K562 (cell line): ENCODE measurements around the gene ABHD18. TPM values are rescaled to one million over a fixed set of nuclear protein-coding genes. Genes with fewer than 3 reads are reported as not detected.

Experiments
- EGR1 ChIP-seq: fragments of 450-650 bp; conservative IDR thresholded peaks from 2 replicates; pipeline ENCODE4 v1.6.1; 2017; ENCODE audit warnings: mild to moderate bottlenecking
- GABPB1 ChIP-seq: sonication (generic); formaldehyde crosslinking; IDR thresholded peaks from 2 replicates; pipeline ENCODE4 v1.8.0; 2022; ENCODE audit warnings: mild to moderate bottlenecking, missing genetic modification reagents
- KLF16 ChIP-seq: IDR thresholded peaks from 2 replicates; pipeline ENCODE4 v1.6.1; 2016; ENCODE audit warnings: antibody characterized with exemption
- NR2C1 ChIP-seq, 2 experiments: fragments of 450-650 bp; IDR thresholded peaks; 2 replicates each; pipeline ENCODE4 v1.6.1; 2017; ENCODE audit warnings: mild to moderate bottlenecking in 2 of 2, antibody characterized with exemption in 1 of 2, inconsistent platforms in 1 of 2, missing compliant biosample characterization in 1 of 2, missing genetic modification characterization in 1 of 2
- TARDBP ChIP-seq: fragments of 450-650 bp; IDR thresholded peaks from 2 replicates; pipeline ENCODE4 v1.6.1; 2016
- TCF3 ChIP-seq: sonication (generic); formaldehyde crosslinking; IDR thresholded peaks from 2 replicates; pipeline ENCODE4 v1.4.0; 2020; ENCODE audit warnings: mild to moderate bottlenecking, missing genetic modification reagents
- ZHX1 ChIP-seq: fragments of 150-350 bp; conservative IDR thresholded peaks from 2 replicates; pipeline ENCODE4 v1.6.1; 2014; ENCODE audit warnings: low read length
- polyA plus RNA-seq, 8 experiments: library from polyadenylated mRNA; depleted of rRNA in 4 of 8; stranded (reverse) in 5 of 8; unstranded in 3 of 8; fragments of >200 nt; fragmentation: Nextera tagmentation in 2 of 8; fragmentation: Illumina TruSeq in 1 of 8; extraction: Ambion mirVana in 2 of 8; extraction: Trizol in 1 of 8; gene quantifications; 2 replicates each; pipeline versions ENCODE4 v1.2.1 to v1.2.3, GENCODE V29; 2011 to 2014; ENCODE audit warnings: inconsistent platforms in 1 of 8, missing spikeins in 1 of 8
- total RNA-seq, 7 experiments: library from RNA; depleted of rRNA in 6 of 7; stranded (reverse); fragments of >200 nt in 6 of 7; fragmentation: Illumina TruSeq in 2 of 7; extraction: Trizol in 2 of 7; gene quantifications; 2 replicates each; pipeline versions ENCODE4 v1.2.1 to v1.2.3, GENCODE V29; 2011 to 2021; ENCODE audit warnings: low replicate concordance in 1 of 7
- TF ChIP-seq, protein P1 (sequence below), 2 experiments: fragments of 450-650 bp in 1 of 2; IDR thresholded peaks; 2 replicates each; pipeline ENCODE4 v1.6.1; 2011 to 2017; ENCODE audit warnings: low read depth in 2 of 2, antibody characterized with exemption in 1 of 2, borderline replicate concordance in 1 of 2, low read length in 1 of 2, mild to moderate bottlenecking in 1 of 2, mixed read lengths in 1 of 2; ENCODE audit not compliant: control insufficient read depth in 1 of 2
- TF ChIP-seq, protein P2 (sequence below): fragments of 450-650 bp; IDR thresholded peaks from 2 replicates; pipeline ENCODE4 v1.6.1; 2018; ENCODE audit not compliant: partially characterized antibody

Gene ABHD18
- total and polyA plus RNA-seq, 9 of the 15 experiments (the other 6 are each of a cell fraction or from before 2014, with no cell fraction given) = 6.1 to 25.0 (median 16.0) TPM

DNA sequence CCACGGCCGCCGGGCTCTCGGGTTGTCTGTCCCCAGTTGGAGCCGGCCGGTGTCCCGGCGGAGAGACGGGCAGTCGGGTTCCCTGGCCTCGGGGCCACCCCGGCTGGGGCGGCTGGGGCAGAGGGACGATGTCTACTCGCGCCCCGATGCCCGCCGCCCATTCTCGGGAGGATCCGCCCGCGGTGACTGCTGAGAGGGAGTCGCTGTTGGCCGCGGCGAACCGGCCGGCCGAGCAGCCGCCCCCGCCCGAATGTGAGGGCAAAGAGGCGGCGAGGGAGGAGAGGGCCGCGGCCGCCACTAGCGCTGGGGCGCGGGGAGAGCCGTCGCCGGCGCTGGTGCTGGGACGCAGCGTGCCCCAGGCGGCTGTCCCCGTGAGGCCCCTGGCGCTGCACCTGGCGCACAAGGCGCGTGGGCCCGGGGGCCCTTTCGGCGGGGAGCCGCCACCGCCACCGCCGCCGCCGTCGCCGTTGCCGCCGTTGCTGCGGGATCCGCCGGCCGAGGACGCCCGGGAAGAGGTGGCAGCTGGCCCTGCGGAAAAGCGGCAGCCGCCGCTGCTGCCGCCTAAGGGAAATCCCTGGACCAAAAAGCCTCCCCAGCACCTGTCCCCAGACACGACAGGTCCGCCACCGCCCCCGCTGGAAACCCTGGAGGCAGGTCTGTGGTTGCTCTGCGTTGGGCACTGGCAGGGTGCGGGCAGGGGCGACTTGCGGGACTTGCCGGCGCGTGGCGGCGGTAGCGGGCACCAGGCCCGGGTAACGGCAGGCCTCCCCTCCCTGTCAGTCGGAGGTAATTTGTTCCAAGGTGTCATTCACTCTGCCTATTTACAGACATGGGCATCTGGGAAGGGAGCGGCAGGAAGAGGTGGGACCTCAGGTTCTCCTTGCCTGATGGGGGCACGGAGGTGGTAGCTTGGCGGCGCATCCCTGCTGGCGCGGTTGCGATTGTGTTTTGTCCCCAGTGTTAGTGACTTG is 96.6 kb downstream of the ABHD18 start (continued):
- TF ChIP-seq, protein P1, sequence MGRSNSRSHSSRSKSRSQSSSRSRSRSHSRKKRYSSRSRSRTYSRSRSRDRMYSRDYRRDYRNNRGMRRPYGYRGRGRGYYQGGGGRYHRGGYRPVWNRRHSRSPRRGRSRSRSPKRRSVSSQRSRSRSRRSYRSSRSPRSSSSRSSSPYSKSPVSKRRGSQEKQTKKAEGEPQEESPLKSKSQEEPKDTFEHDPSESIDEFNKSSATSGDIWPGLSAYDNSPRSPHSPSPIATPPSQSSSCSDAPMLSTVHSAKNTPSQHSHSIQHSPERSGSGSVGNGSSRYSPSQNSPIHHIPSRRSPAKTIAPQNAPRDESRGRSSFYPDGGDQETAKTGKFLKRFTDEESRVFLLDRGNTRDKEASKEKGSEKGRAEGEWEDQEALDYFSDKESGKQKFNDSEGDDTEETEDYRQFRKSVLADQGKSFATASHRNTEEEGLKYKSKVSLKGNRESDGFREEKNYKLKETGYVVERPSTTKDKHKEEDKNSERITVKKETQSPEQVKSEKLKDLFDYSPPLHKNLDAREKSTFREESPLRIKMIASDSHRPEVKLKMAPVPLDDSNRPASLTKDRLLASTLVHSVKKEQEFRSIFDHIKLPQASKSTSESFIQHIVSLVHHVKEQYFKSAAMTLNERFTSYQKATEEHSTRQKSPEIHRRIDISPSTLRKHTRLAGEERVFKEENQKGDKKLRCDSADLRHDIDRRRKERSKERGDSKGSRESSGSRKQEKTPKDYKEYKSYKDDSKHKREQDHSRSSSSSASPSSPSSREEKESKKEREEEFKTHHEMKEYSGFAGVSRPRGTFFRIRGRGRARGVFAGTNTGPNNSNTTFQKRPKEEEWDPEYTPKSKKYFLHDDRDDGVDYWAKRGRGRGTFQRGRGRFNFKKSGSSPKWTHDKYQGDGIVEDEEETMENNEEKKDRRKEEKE (IDR thresholded peaks at IDR 0.05; ENCODE audit: borderline replicate concordance in 1 of 2, control insufficient read depth in 1 of 2, low read depth in 2 of 2, low read length in 1 of 2) = no peak
- TF ChIP-seq EGR1 = peak; percentile 37
- TF ChIP-seq ZHX1 = no peak
- TF ChIP-seq NR2C1 (IDR thresholded peaks at IDR 0.05) = no peak
- TF ChIP-seq NR2C1 (tag; IDR thresholded peaks at IDR 0.05) = no peak
- TF ChIP-seq GABPB1 (CRISPR knock-in tag) = no peak
- no peak for TF ChIP-seq TCF3
- TF ChIP-seq, protein P2, sequence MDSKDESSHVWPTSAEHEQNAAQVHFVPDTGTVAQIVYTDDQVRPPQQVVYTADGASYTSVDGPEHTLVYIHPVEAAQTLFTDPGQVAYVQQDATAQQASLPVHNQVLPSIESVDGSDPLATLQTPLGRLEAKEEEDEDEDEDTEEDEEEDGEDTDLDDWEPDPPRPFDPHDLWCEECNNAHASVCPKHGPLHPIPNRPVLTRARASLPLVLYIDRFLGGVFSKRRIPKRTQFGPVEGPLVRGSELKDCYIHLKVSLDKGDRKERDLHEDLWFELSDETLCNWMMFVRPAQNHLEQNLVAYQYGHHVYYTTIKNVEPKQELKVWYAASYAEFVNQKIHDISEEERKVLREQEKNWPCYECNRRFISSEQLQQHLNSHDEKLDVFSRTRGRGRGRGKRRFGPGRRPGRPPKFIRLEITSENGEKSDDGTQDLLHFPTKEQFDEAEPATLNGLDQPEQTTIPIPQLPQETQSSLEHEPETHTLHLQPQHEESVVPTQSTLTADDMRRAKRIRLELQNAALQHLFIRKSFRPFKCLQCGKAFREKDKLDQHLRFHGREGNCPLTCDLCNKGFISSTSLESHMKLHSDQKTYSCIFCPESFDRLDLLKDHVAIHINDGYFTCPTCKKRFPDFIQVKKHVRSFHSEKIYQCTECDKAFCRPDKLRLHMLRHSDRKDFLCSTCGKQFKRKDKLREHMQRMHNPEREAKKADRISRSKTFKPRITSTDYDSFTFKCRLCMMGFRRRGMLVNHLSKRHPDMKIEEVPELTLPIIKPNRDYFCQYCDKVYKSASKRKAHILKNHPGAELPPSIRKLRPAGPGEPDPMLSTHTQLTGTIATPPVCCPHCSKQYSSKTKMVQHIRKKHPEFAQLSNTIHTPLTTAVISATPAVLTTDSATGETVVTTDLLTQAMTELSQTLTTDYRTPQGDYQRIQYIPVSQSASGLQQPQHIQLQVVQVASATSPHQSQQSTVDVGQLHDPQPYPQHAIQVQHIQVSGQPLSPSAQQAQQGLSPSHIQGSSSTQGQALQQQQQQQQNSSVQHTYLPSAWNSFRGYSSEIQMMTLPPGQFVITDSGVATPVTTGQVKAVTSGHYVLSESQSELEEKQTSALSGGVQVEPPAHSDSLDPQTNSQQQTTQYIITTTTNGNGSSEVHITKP = peak; percentile 16
- no peak for TF ChIP-seq KLF16
- TF ChIP-seq TARDBP = no peak
